Neural cell (in vitro differentiated cells): ENCODE data around the gene ADAMTS16. TPM values are rescaled to one million over a fixed set of nuclear protein-coding genes. Genes with fewer than 3 reads are reported as not detected.

Experiments used
- H2AFZ ChIP-seq: fragments of 200-600, 300-800 bp; sonication (generic), shearing (Covaris generic); 2 replicates; pipeline ENCODE4 v1.6.0; 2014; ENCODE audit warnings: low read depth, mild to moderate bottlenecking, antibody characterized with exemption, low read length, moderate library complexity
- H3F3A ChIP-seq: fragments of 200-600 bp; shearing (Covaris generic); 2 replicates; pipeline ENCODE4 v1.6.1; 2016; ENCODE audit warnings: mild to moderate bottlenecking, moderate library complexity, mixed read lengths, antibody characterized with exemption, low read length; ENCODE audit not compliant: insufficient read depth, poor library complexity, severe bottlenecking
- H3K27ac ChIP-seq: fragments of 200-600, 300-800 bp; sonication (generic), shearing (Covaris generic); 2 replicates; pipeline ENCODE4 v1.5.1; 2014; ENCODE audit warnings: mild to moderate bottlenecking, low read length, moderate library complexity
- H3K27me3 ChIP-seq: fragments of 300-800, 200-600 bp; sonication (generic), shearing (Covaris generic); 2 replicates; pipeline ENCODE4 v1.6.0; 2014; ENCODE audit warnings: mild to moderate bottlenecking, low read depth, low read length, moderate library complexity; ENCODE audit not compliant: insufficient read depth
- H3K36me3 ChIP-seq: fragments of 300-800, 200-600 bp; sonication (generic), shearing (Covaris generic); 2 replicates; pipeline ENCODE4 v1.5.1; 2014; ENCODE audit warnings: mild to moderate bottlenecking, antibody characterized with exemption, low read length, moderate library complexity; ENCODE audit not compliant: insufficient read depth
- H3K4me2 ChIP-seq: fragments of 300-800, 200-600 bp; sonication (generic), shearing (Covaris generic); 2 replicates; pipeline ENCODE4 v1.6.0; 2014; ENCODE audit warnings: mild to moderate bottlenecking, low read length
- H3K4me3 ChIP-seq: fragments of 300-800, 200-600 bp; sonication (generic), shearing (Covaris generic); 2 replicates; pipeline ENCODE4 v1.5.1; 2014; ENCODE audit warnings: mild to moderate bottlenecking, low read length, moderate library complexity
- H3K79me2 ChIP-seq: fragments of 200-600 bp; shearing (Covaris generic); replicated peaks from 2 replicates; pipeline ENCODE4 v1.6.0; 2014; ENCODE audit warnings: mild to moderate bottlenecking, low read length, moderate library complexity; ENCODE audit not compliant: insufficient read depth
- H3K9ac ChIP-seq: fragments of 300-800, 200-600 bp; sonication (generic), shearing (Covaris generic); 2 replicates; pipeline ENCODE4 v1.6.1; 2016; ENCODE audit warnings: mild to moderate bottlenecking, low read length, mixed read lengths
- H3K9me2 ChIP-seq: fragments of 200-600 bp; shearing (Covaris generic); 2 replicates; pipeline ENCODE4 v1.6.1; 2016; ENCODE audit warnings: mild to moderate bottlenecking, low read length, mixed read lengths; ENCODE audit not compliant: insufficient read depth
- H3K9me3 ChIP-seq: fragments of 200-600, 300-800 bp; sonication (generic), shearing (Covaris generic); 2 replicates; pipeline ENCODE4 v1.6.1; 2016; ENCODE audit warnings: mild to moderate bottlenecking, mixed run types, low read length, moderate library complexity, mixed read lengths
- H4K20me1 ChIP-seq: fragments of 200-600 bp; shearing (Covaris generic); 2 replicates; pipeline ENCODE4 v1.6.1; 2016; ENCODE audit warnings: mild to moderate bottlenecking, mixed run types; ENCODE audit not compliant: insufficient read depth
- EP300 ChIP-seq: fragments of 450-650 bp; conservative IDR thresholded peaks from 2 replicates; pipeline ENCODE4 v1.6.1; 2014; ENCODE audit warnings: antibody characterized with exemption, mild to moderate bottlenecking, moderate library complexity; ENCODE audit not compliant: poor library complexity, severe bottlenecking
- EZH2 ChIP-seq: fragments of 200-600, 300-800 bp; shearing (Covaris generic), sonication (generic); IDR thresholded peaks from 2 replicates; pipeline ENCODE4 v1.6.1; 2014; ENCODE audit warnings: antibody characterized with exemption, low read length, borderline replicate concordance, mild to moderate bottlenecking; ENCODE audit not compliant: insufficient read depth, poor library complexity, severe bottlenecking
- MXI1 ChIP-seq: fragments of 450-650 bp; conservative IDR thresholded peaks from 2 replicates; pipeline ENCODE4 v1.6.1; 2014; ENCODE audit warnings: antibody characterized with exemption, mild to moderate bottlenecking; ENCODE audit not compliant: poor library complexity, severe bottlenecking
- POLR2AphosphoS5 ChIP-seq: IDR thresholded peaks from 2 replicates; pipeline ENCODE4 v1.6.1; 2012
- RAD21 ChIP-seq: fragments of 450-650 bp; conservative IDR thresholded peaks from 2 replicates; pipeline ENCODE4 v1.6.1; 2014; ENCODE audit warnings: antibody characterized with exemption, mild to moderate bottlenecking, moderate library complexity
- SMC3 ChIP-seq: fragments of 450-650 bp; conservative IDR thresholded peaks from 2 replicates; pipeline ENCODE4 v1.6.1; 2014; ENCODE audit warnings: antibody characterized with exemption, mild to moderate bottlenecking, moderate library complexity; ENCODE audit not compliant: poor library complexity
- TAF1 ChIP-seq: IDR thresholded peaks from 2 replicates; pipeline ENCODE4 v1.6.1; 2012; ENCODE audit warnings: low read depth
- polyA plus RNA-seq: library from polyadenylated mRNA; depleted of rRNA; stranded (reverse); fragments of >200 nt; gene quantifications from 2 replicates; pipeline ENCODE4 v1.2.3, GENCODE V29; 2014
- TF ChIP-seq, protein P1 (sequence below): fragments of 450-650 bp; IDR thresholded peaks from 2 replicates; pipeline ENCODE4 v1.5.1; 2014; ENCODE audit warnings: antibody characterized with exemption, mild to moderate bottlenecking, moderate library complexity; ENCODE audit not compliant: poor library complexity, severe bottlenecking
- TF ChIP-seq, protein P2 (sequence below): IDR thresholded peaks from 2 replicates; pipeline ENCODE4 v1.6.1; 2012; ENCODE audit warnings: borderline replicate concordance

Gene ADAMTS16
- polyA plus RNA-seq, 1 donor from 2014 or later, result 1.3 TPM

DNA sequence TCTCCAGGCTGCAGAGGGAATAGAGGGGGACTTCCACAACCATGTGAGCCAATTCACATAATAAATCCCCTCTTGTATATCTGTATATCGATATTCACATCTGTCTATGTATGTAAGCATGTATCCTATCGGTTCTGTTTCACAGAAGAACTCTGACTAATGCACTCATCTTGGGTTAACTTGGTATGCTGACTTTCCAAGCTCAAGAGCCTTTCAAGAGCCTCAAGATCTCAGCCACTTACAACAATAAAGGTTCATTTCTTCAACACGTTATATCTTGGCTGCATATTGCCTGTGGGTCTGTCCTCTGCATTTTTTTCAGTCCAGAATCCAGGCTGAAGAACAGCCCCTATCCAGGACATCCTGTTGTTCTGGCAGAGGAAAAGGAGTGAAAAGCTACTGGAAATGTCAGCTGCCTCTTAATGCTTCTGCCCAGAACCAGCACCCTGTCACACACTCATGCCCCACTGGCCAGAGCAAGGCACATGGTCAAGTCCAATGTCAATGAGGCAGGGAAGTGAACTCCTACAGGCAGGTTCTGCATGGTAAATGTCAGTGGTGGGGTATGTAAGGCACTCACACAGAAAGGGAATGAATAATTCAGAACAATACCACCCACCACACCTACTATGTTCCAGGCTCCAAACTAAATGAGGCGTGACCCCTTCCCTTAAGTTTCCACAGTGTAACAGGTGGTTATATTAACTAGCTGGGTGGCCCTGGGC is 190.8 kb downstream of the ADAMTS16 start:
- H3K4me2 ChIP-seq, result no peak overlapping the region
- H4K20me1 ChIP-seq, result no peaks in the 10 kb centered on the region
- no peaks in the 10 kb centered on the region for H3K27me3 ChIP-seq
- H3K9me3 ChIP-seq, result no peaks in the 10 kb centered on the region
- H3K27ac ChIP-seq, result no peak overlapping the region
- H3K79me2 ChIP-seq, result no peaks in the 10 kb centered on the region
- TF ChIP-seq TAF1 (no peak), RAD21 (no peak), POLR2AphosphoS5 (no peak), EZH2 (no peak), SMC3 (no peak), MXI1 (no peak), EP300 (no peak)
- TF ChIP-seq, protein P1, sequence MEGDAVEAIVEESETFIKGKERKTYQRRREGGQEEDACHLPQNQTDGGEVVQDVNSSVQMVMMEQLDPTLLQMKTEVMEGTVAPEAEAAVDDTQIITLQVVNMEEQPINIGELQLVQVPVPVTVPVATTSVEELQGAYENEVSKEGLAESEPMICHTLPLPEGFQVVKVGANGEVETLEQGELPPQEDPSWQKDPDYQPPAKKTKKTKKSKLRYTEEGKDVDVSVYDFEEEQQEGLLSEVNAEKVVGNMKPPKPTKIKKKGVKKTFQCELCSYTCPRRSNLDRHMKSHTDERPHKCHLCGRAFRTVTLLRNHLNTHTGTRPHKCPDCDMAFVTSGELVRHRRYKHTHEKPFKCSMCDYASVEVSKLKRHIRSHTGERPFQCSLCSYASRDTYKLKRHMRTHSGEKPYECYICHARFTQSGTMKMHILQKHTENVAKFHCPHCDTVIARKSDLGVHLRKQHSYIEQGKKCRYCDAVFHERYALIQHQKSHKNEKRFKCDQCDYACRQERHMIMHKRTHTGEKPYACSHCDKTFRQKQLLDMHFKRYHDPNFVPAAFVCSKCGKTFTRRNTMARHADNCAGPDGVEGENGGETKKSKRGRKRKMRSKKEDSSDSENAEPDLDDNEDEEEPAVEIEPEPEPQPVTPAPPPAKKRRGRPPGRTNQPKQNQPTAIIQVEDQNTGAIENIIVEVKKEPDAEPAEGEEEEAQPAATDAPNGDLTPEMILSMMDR, result no peak
- TF ChIP-seq, protein P2, sequence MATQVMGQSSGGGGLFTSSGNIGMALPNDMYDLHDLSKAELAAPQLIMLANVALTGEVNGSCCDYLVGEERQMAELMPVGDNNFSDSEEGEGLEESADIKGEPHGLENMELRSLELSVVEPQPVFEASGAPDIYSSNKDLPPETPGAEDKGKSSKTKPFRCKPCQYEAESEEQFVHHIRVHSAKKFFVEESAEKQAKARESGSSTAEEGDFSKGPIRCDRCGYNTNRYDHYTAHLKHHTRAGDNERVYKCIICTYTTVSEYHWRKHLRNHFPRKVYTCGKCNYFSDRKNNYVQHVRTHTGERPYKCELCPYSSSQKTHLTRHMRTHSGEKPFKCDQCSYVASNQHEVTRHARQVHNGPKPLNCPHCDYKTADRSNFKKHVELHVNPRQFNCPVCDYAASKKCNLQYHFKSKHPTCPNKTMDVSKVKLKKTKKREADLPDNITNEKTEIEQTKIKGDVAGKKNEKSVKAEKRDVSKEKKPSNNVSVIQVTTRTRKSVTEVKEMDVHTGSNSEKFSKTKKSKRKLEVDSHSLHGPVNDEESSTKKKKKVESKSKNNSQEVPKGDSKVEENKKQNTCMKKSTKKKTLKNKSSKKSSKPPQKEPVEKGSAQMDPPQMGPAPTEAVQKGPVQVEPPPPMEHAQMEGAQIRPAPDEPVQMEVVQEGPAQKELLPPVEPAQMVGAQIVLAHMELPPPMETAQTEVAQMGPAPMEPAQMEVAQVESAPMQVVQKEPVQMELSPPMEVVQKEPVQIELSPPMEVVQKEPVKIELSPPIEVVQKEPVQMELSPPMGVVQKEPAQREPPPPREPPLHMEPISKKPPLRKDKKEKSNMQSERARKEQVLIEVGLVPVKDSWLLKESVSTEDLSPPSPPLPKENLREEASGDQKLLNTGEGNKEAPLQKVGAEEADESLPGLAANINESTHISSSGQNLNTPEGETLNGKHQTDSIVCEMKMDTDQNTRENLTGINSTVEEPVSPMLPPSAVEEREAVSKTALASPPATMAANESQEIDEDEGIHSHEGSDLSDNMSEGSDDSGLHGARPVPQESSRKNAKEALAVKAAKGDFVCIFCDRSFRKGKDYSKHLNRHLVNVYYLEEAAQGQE, result no peak
- H2AFZ ChIP-seq, result no peak overlapping the region
- H3K4me3 ChIP-seq, result no peak overlapping the region
- no peaks in the 10 kb centered on the region for H3K36me3 ChIP-seq
- H3K9me2 ChIP-seq, result no peaks in the 10 kb centered on the region
- no peaks in the 10 kb centered on the region for H3F3A ChIP-seq
- H3K9ac ChIP-seq, result no peak overlapping the region

DNA sequence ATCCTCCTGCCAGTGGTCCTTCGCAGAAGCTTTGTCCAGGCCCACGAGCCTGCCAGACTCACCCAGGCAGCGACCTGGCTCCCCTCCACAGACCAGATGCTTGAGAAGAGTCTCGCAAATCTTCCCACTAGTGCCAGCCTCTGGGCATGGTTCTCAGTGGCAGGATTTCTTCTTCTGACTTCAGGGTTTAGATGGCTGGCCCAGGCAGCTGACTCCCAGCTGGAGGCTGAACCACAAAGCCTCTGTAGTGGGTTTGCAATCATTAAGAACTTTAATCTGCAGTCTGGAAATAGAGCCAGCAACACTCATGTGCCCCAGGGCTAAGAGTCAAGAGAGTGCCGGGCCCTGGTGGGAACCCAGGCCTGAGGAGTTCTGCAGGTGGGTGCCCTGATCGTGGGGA is 191.7 kb downstream of the ADAMTS16 start:
- Histone ChIP-seq H3K79me2 (no peaks in the 10 kb centered on the region), H3K4me3 (no peak overlapping the region), H3K36me3 (no peaks in the 10 kb centered on the region), H3F3A (no peaks in the 10 kb centered on the region), H3K9me3 (no peaks in the 10 kb centered on the region), H2AFZ (no peak overlapping the region), H3K9ac (no peak overlapping the region), H3K27me3 (no peaks in the 10 kb centered on the region), H3K4me2 (no peak overlapping the region), H3K9me2 (no peaks in the 10 kb centered on the region), H4K20me1 (no peaks in the 10 kb centered on the region), H3K27ac (no peak overlapping the region)
- TF ChIP-seq, protein P1, result no peak
- TF ChIP-seq RAD21 (no peak), TAF1 (no peak), EZH2 (no peak), MXI1 (no peak), POLR2AphosphoS5 (no peak), EP300 (no peak), SMC3 (no peak)
- TF ChIP-seq, protein P2, result no peak
